ENCODE data around the gene ATG9A. TPM values are rescaled to one million over a fixed set of nuclear protein-coding genes. Genes with fewer than 3 reads are reported as not detected.
A peak's percentile ranks its signal among the peaks of the same experiment; 100 is the strongest.

Gene ATG9A
- total and polyA plus RNA-seq, 9 of the 15 experiments (the other 6 are each of a cell fraction or from before 2014, with no cell fraction given) = 0.25 to 65.6 (median 23.4) TPM

DNA sequence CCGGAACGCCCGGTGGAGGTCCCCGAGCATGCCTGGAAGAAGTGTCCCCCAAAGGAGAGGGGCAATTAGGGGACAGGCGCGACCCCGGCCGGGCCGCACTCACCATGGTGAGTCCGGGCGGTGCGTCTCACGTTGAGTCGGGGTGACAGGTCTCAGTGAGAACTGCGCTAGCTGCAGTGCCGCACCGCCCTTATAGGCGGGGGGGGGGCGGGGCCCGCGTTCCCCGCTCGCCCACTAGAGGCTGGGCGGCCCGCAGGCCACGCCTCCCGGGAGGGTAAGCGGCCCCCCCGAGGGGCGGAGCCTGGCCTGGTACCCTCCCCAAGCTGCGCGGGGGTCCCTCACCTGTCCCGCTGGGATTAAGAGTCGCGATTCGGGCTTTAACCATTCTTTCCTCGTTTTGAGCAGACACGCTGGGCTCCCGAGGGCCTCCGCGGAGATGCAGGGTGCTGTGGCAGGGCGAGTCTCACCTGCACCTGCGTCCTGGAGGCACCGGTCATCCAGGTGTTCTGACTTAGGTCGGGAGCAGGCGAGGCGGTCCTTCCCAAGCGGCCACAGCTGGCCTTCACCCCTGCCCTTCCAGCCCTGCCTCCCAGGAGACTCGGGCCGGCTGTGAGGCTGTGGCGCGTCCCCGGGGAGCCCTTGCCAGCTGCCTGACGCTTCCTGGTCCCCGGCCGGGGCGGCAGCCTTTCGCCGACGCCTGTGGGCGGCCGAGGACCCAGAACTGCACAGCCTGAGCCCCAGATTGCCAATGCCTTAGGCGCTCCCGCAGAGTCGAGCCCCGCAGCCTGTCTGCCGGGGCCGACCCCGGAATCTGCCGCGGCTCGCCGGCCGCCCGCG, 24.5 kb upstream of the ATG9A start, which contains the start of gene TUBA4A (continued):
- TF ChIP-seq ZBTB33 (CRISPR knock-in tag; IDR thresholded peaks at IDR 0.05) (no peak), RB1 (IDR thresholded peaks at IDR 0.05; ENCODE audit: low read depth) (no peak), ZNF324 (CRISPR knock-in tag; IDR thresholded peaks at IDR 0.05) (no peak), MAZ (CRISPR knock-in tag; conservative IDR thresholded peaks at IDR 0.05 in 1 of 2, IDR thresholded peaks at IDR 0.05 in 1 of 2) (peak; percentile 62 to 68; a peak in 2 of 4 replicates), TCF7 (IDR thresholded peaks at IDR 0.05; ENCODE audit: borderline replicate concordance) (no peak), DACH1 (IDR thresholded peaks at IDR 0.05; ENCODE audit: partially characterized antibody) (no peak), SMC3 (conservative IDR thresholded peaks at IDR 0.05; ENCODE audit: insufficient read depth, low read depth, low read length) (no peak), EGR1 (conservative IDR thresholded peaks at IDR 0.05) (no peak), ZBTB12 (CRISPR knock-in tag; IDR thresholded peaks at IDR 0.05) (no peak), ZNF239 (CRISPR knock-in tag; IDR thresholded peaks at IDR 0.05) (no peak), ATF7 (IDR thresholded peaks at IDR 0.05) (peak; percentile 18; the same call in 1 of the 2 replicates), YY1 (IDR thresholded peaks at IDR 0.05; ENCODE audit: borderline replicate concordance in 1 of 3, control insufficient read depth in 1 of 3, extremely low read depth in 1 of 3, insufficient read depth in 3 of 3, insufficient read length in 1 of 3, insufficient replicate concordance in 2 of 3, low read depth in 1 of 3, low read length in 2 of 3) (peak in 1 of 3 experiments; percentile 8), TAF7 (tag; IDR thresholded peaks at IDR 0.05) (no peak)
- TF ChIP-seq, protein P1, sequence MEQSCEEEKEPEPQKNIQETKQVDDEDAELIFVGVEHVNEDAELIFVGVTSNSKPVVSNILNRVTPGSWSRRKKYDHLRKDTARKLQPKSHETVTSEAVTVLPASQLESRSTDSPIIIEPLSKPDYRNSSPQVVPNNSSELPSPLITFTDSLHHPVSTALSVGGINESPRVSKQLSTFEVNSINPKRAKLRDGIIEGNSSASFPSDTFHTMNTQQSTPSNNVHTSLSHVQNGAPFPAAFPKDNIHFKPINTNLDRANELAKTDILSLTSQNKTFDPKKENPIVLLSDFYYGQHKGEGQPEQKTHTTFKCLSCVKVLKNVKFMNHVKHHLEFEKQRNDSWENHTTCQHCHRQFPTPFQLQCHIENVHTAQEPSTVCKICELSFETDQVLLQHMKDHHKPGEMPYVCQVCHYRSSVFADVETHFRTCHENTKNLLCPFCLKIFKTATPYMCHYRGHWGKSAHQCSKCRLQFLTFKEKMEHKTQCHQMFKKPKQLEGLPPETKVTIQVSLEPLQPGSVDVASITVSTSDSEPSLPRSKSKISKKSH (CRISPR knock-in tag; IDR thresholded peaks at IDR 0.05) = no peak
- TF ChIP-seq, protein P2, sequence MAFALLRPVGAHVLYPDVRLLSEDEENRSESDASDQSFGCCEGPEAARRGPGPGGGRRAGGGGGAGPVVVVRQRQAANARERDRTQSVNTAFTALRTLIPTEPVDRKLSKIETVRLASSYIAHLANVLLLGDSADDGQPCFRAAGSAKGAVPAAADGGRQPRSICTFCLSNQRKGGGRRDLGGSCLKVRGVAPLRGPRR (CRISPR knock-in tag; IDR thresholded peaks at IDR 0.05) = no peak
- TF ChIP-seq, protein P3, sequence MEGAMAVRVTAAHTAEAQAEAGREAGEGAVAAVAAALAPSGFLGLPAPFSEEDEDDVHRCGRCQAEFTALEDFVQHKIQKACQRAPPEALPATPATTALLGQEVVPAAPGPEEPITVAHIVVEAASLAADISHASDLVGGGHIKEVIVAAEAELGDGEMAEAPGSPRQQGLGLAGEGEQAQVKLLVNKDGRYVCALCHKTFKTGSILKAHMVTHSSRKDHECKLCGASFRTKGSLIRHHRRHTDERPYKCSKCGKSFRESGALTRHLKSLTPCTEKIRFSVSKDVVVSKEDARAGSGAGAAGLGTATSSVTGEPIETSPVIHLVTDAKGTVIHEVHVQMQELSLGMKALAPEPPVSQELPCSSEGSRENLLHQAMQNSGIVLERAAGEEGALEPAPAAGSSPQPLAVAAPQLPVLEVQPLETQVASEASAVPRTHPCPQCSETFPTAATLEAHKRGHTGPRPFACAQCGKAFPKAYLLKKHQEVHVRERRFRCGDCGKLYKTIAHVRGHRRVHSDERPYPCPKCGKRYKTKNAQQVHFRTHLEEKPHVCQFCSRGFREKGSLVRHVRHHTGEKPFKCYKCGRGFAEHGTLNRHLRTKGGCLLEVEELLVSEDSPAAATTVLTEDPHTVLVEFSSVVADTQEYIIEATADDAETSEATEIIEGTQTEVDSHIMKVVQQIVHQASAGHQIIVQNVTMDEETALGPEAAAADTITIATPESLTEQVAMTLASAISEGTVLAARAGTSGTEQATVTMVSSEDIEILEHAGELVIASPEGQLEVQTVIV (CRISPR knock-in tag; IDR thresholded peaks at IDR 0.05; ENCODE audit: borderline replicate concordance) = no peak
- TF ChIP-seq, protein P4, sequence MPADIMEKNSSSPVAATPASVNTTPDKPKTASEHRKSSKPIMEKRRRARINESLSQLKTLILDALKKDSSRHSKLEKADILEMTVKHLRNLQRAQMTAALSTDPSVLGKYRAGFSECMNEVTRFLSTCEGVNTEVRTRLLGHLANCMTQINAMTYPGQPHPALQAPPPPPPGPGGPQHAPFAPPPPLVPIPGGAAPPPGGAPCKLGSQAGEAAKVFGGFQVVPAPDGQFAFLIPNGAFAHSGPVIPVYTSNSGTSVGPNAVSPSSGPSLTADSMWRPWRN (IDR thresholded peaks at IDR 0.05; ENCODE audit: low read depth) = no peak
